Cardiac muscle cell (in vitro differentiated cells and primary cell): ENCODE results near the gene DAPK1. TPM values are rescaled to one million over a fixed set of nuclear protein-coding genes. Genes with fewer than 3 reads are reported as not detected.
A peak's percentile ranks its signal among the peaks of the same experiment; 100 is the strongest.

Source experiments
- DNase-seq, 2 donors: peaks; one replicate each; pipeline versions ENCODE4 v3.0.0 to v3.0.0-alpha.2; 2010 to 2017; ENCODE audit warnings: low read depth in 1 of 2, low spot score in 1 of 2
- H3K27ac ChIP-seq: fragments of 200-600 bp; sonication (generic); 2 replicates; pipeline ENCODE4 v1.5.1; 2016
- H3K27me3 ChIP-seq: fragments of 200-600 bp; sonication (generic); 2 replicates; pipeline ENCODE4 v1.6.0; 2016; ENCODE audit warnings: control low read depth
- H3K36me3 ChIP-seq: fragments of 200-600 bp; sonication (generic); 2 replicates; pipeline ENCODE4 v1.5.1; 2016; ENCODE audit warnings: control low read depth
- H3K4me1 ChIP-seq: fragments of 200-600 bp; sonication (generic); 2 replicates; pipeline ENCODE4 v1.8.1; 2017; ENCODE audit warnings: low read depth, mild to moderate bottlenecking, mixed run types
- H3K4me3 ChIP-seq: fragments of 200-600 bp; sonication (generic); 2 replicates; pipeline ENCODE4 v1.5.1; 2016; ENCODE audit warnings: mild to moderate bottlenecking
- H3K9me3 ChIP-seq: fragments of 200-600 bp; sonication (generic); 2 replicates; pipeline ENCODE4 v1.5.1; 2017; ENCODE audit warnings: low read depth, mild to moderate bottlenecking, control low read depth
- CTCF ChIP-seq: IDR thresholded peaks from 2 replicates; pipeline ENCODE4 v1.5.1; 2012; ENCODE audit warnings: low read depth, mild to moderate bottlenecking, low read length
- polyA plus RNA-seq: library from polyadenylated mRNA; unstranded; fragments of >200 nt; fragmentation: Nextera tagmentation; extraction: Ambion mirVana; gene quantifications from 2 replicates; pipeline ENCODE4 v1.2.1, GENCODE V29; 2016
- total RNA-seq: library from RNA; depleted of rRNA; stranded (reverse); fragments of >200 nt; gene quantifications from 2 replicates; pipeline ENCODE4 v1.2.3, GENCODE V29; 2016

The DAPK1 gene
- total and polyA plus RNA-seq, 2 experiments from 2014 or later, result 21.0 to 39.6 TPM

- no peak overlapping the region for H3K4me3 ChIP-seq
- no peaks in the 10 kb centered on the region for H3K27me3 ChIP-seq
- no peaks in the 10 kb centered on the region for H3K9me3 ChIP-seq
- H3K36me3 ChIP-seq, result no peaks in the 10 kb centered on the region
- H3K27ac ChIP-seq, result no peak overlapping the region
- no peak for DNase-seq
- no peak for TF ChIP-seq CTCF
- H3K4me1 ChIP-seq, result no peaks in the 10 kb centered on the region
These were observed 175.9 kb downstream of the DAPK1 start for GRCh38 chr9:87673446-87674120.

GRCh38 chr9:87674565-87675299, 177.1 kb downstream of the DAPK1 start:
- Histone ChIP-seq H3K4me3 (no peak overlapping the region), H3K36me3 (no peaks in the 10 kb centered on the region), H3K4me1 (no peaks in the 10 kb centered on the region), H3K27me3 (no peaks in the 10 kb centered on the region), H3K27ac (no peak overlapping the region), H3K9me3 (no peaks in the 10 kb centered on the region)
- peak in 1 of 2 donors; percentile 25 for DNase-seq
- TF ChIP-seq CTCF, result no peak

- no peak for TF ChIP-seq CTCF
- Histone ChIP-seq H3K9me3 (no peaks in the 10 kb centered on the region), H3K4me1 (no peaks in the 10 kb centered on the region), H3K36me3 (no peaks in the 10 kb centered on the region), H3K4me3 (no peak overlapping the region), H3K27me3 (no peaks in the 10 kb centered on the region), H3K27ac (no peak overlapping the region)
- DNase-seq, result no peak
These were observed 178.3 kb downstream of the DAPK1 start for GRCh38 chr9:87675906-87676515.

GRCh38 chr9:87676976-87677775, 179.5 kb downstream of the DAPK1 start:
- Histone ChIP-seq H3K9me3 (no peaks in the 10 kb centered on the region), H3K27me3 (no peaks in the 10 kb centered on the region), H3K27ac (no peak overlapping the region), H3K36me3 (peaks cover 4% of the 10 kb centered on the region), H3K4me1 (no peaks in the 10 kb centered on the region), H3K4me3 (no peak overlapping the region)
- peak in 1 of 2 donors; percentile 72 for DNase-seq
- TF ChIP-seq CTCF, result no peak
